H1 (cell line): ENCODE measurements around the gene LDLR.

Source experiments
- CEBPB ChIP-seq: IDR thresholded peaks from 2 replicates; pipeline ENCODE4 v1.6.1; 2012; ENCODE audit warnings: low read depth, low read length
- CREB1 ChIP-seq: IDR thresholded peaks from 2 replicates; pipeline ENCODE4 v1.6.1; 2012; ENCODE audit warnings: inconsistent platforms
- EZH2 ChIP-seq: fragments of 200-600 bp; sonication (generic); IDR thresholded peaks from 2 replicates; pipeline ENCODE4 v1.7.1; 2012; ENCODE audit warnings: low read depth, mild to moderate bottlenecking, moderate library complexity, low read length, inconsistent platforms; ENCODE audit not compliant: severe bottlenecking
- GTF2F1 ChIP-seq: IDR thresholded peaks from 2 replicates; pipeline ENCODE4 v1.6.1; 2012; ENCODE audit warnings: low read depth, low read length, improper control_type of control experiment, borderline replicate concordance
- KDM5A ChIP-seq: fragments of 200-600 bp; IDR thresholded peaks from 2 replicates; pipeline ENCODE4 v1.7.1; 2012; ENCODE audit warnings: mild to moderate bottlenecking, low read length, inconsistent platforms, mixed read lengths
- PHF8 ChIP-seq: fragments of 200-600 bp; sonication (generic); conservative IDR thresholded peaks from 2 replicates; pipeline ENCODE4 v1.7.1; 2012; ENCODE audit warnings: low read depth, mild to moderate bottlenecking, inconsistent platforms, low read length, moderate library complexity
- POLR2A ChIP-seq, 2 experiments: IDR thresholded peaks; 1 replicate in 1 of 2; 2 replicates in 1 of 2; pipeline ENCODE4 v1.6.1; 2011; ENCODE audit warnings: low read depth in 2 of 2, low read length in 2 of 2, mild to moderate bottlenecking in 2 of 2; ENCODE audit errors: control extremely low read depth in 1 of 2
- RNF2 ChIP-seq: fragments of 200-900, 300-1000 bp; sonication (generic); IDR thresholded peaks from 2 replicates; pipeline ENCODE4 v1.7.1; 2016; ENCODE audit warnings: borderline replicate concordance, low read depth, mild to moderate bottlenecking, antibody characterized with exemption, low read length; ENCODE audit not compliant: poor library complexity, severe bottlenecking; ENCODE audit errors: missing control alignments
- SIRT6 ChIP-seq: IDR thresholded peaks from one replicate; pipeline ENCODE4 v1.7.1; 2012; ENCODE audit warnings: low read length, inconsistent platforms
- SP1 ChIP-seq: IDR thresholded peaks from 2 replicates; pipeline ENCODE4 v1.6.1; 2011; ENCODE audit warnings: low read depth, low read length
- SRF ChIP-seq: IDR thresholded peaks from 2 replicates; pipeline ENCODE4 v1.6.1; 2011; ENCODE audit warnings: mild to moderate bottlenecking, low read depth, low read length, moderate library complexity
- TCF12 ChIP-seq: IDR thresholded peaks from 2 replicates; pipeline ENCODE4 v1.6.1; 2011; ENCODE audit warnings: low read depth, mild to moderate bottlenecking, low read length
- TF ChIP-seq, protein P1 (sequence below), 3 experiments: IDR thresholded peaks; 1 replicate in 2 of 3; 2 replicates in 1 of 3; pipeline versions ENCODE4 v1.5.1 to v1.6.1; 2011; ENCODE audit warnings: low read length in 3 of 3, mild to moderate bottlenecking in 3 of 3, inconsistent platforms in 2 of 3, low read depth in 1 of 3, moderate library complexity in 1 of 3; ENCODE audit not compliant: insufficient read depth in 1 of 3; ENCODE audit errors: control extremely low read depth in 1 of 3
- TF ChIP-seq, protein P2 (sequence below): IDR thresholded peaks from 2 replicates; pipeline ENCODE4 v1.6.1; 2012; ENCODE audit warnings: low read length, inconsistent platforms

DNA sequence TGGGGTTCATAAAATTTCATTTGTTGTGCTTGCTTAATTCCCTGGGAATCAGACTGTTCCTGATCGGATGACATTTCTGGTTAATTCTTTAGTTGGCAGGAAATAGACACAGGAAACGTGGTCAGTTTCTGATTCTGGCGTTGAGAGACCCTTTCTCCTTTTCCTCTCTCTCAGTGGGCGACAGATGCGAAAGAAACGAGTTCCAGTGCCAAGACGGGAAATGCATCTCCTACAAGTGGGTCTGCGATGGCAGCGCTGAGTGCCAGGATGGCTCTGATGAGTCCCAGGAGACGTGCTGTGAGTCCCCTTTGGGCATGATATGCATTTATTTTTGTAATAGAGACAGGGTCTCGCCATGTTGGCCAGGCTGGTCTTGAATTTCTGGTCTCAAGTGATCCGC, 10.8 kb downstream of the LDLR start:
- no peak for TF ChIP-seq PHF8
- TF ChIP-seq SP1 = no peak
- no peak for TF ChIP-seq CEBPB
- TF ChIP-seq POLR2A (IDR thresholded peaks at IDR 0.05; ENCODE audit: control extremely low read depth in 1 of 2, low read depth in 2 of 2, low read length in 2 of 2) = no peak; a peak in 1 of 3 replicates
- TF ChIP-seq, protein P1, sequence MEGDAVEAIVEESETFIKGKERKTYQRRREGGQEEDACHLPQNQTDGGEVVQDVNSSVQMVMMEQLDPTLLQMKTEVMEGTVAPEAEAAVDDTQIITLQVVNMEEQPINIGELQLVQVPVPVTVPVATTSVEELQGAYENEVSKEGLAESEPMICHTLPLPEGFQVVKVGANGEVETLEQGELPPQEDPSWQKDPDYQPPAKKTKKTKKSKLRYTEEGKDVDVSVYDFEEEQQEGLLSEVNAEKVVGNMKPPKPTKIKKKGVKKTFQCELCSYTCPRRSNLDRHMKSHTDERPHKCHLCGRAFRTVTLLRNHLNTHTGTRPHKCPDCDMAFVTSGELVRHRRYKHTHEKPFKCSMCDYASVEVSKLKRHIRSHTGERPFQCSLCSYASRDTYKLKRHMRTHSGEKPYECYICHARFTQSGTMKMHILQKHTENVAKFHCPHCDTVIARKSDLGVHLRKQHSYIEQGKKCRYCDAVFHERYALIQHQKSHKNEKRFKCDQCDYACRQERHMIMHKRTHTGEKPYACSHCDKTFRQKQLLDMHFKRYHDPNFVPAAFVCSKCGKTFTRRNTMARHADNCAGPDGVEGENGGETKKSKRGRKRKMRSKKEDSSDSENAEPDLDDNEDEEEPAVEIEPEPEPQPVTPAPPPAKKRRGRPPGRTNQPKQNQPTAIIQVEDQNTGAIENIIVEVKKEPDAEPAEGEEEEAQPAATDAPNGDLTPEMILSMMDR (IDR thresholded peaks at IDR 0.05; ENCODE audit: control extremely low read depth in 1 of 3, insufficient read depth in 1 of 3, low read depth in 1 of 3, low read length in 3 of 3) = no peak
- TF ChIP-seq, protein P2, sequence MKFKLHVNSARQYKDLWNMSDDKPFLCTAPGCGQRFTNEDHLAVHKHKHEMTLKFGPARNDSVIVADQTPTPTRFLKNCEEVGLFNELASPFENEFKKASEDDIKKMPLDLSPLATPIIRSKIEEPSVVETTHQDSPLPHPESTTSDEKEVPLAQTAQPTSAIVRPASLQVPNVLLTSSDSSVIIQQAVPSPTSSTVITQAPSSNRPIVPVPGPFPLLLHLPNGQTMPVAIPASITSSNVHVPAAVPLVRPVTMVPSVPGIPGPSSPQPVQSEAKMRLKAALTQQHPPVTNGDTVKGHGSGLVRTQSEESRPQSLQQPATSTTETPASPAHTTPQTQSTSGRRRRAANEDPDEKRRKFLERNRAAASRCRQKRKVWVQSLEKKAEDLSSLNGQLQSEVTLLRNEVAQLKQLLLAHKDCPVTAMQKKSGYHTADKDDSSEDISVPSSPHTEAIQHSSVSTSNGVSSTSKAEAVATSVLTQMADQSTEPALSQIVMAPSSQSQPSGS = no peak
- TF ChIP-seq GTF2F1 = no peak
- TF ChIP-seq KDM5A = no peak
- TF ChIP-seq SIRT6 = no peak
- no peak for TF ChIP-seq TCF12
- no peak for TF ChIP-seq EZH2
- TF ChIP-seq CREB1 = no peak
- TF ChIP-seq SRF = no peak
- TF ChIP-seq RNF2 = no peak
